ENCODE measurements around the gene ELP4.

Gene ELP4

DNA sequence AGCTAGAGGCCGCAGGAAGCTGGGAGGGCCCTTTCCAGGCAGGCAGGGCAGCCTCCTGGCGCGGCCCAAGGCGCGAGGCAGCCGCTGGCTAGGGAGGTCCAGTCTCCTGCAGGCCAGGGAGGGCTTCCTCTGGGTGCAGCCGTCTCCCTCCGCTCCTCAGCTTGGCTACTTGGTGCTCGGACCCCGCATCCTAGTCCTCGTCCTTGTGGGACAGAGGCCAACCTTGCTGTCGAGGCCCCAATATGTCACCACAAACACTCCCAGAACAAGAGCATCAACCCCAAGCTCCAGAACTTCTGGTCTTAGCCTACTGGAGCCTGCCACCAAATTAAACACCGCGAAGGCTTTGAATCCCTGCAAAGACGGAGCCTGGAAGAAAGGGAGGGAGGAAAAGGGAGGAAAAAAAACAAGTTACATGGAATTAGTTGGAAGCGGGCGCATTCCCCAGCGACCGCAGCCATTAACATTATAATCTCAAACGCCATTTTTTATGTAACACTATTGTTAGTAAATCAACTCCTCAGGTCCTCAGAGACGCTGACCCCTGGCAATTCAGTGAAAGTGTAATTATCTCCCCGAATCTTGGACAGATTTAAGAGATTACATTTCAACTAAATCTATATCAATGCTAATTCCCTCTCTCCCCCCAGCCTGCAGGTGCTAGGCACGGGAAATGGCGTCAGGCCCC, 314.2 kb downstream of the ELP4 start:
- no peaks in the 10 kb centered on the region for H3K9me3 ChIP-seq (ENCODE audit: insufficient read depth, low read length)
- no peaks in the 10 kb centered on the region for H3F3A ChIP-seq (ENCODE audit: insufficient read depth)
- no peak overlapping the region for H3K4me2 ChIP-seq (ENCODE audit: low read depth, low read length, poor library complexity, severe bottlenecking)
- H3K79me2 ChIP-seq (ENCODE audit: insufficient read depth, low read length), result no peaks in the 10 kb centered on the region
- no peak overlapping the region for H3K4me3 ChIP-seq (ENCODE audit: insufficient read depth, low read length, poor library complexity, severe bottlenecking)
- no peak for TF ChIP-seq EZH2phosphoT487 (conservative IDR thresholded peaks at IDR 0.05; ENCODE audit: low read length)
- TF ChIP-seq, protein P1, sequence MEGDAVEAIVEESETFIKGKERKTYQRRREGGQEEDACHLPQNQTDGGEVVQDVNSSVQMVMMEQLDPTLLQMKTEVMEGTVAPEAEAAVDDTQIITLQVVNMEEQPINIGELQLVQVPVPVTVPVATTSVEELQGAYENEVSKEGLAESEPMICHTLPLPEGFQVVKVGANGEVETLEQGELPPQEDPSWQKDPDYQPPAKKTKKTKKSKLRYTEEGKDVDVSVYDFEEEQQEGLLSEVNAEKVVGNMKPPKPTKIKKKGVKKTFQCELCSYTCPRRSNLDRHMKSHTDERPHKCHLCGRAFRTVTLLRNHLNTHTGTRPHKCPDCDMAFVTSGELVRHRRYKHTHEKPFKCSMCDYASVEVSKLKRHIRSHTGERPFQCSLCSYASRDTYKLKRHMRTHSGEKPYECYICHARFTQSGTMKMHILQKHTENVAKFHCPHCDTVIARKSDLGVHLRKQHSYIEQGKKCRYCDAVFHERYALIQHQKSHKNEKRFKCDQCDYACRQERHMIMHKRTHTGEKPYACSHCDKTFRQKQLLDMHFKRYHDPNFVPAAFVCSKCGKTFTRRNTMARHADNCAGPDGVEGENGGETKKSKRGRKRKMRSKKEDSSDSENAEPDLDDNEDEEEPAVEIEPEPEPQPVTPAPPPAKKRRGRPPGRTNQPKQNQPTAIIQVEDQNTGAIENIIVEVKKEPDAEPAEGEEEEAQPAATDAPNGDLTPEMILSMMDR (IDR thresholded peaks at IDR 0.05; ENCODE audit: insufficient read depth, low read length, poor library complexity, severe bottlenecking), result no peak
- no peak overlapping the region for H2AFZ ChIP-seq (ENCODE audit: low read depth, low read length, severe bottlenecking)
- H3K27ac ChIP-seq (ENCODE audit: low read depth, low read length), result no peak overlapping the region
- H3K36me3 ChIP-seq (ENCODE audit: low read length), result no peaks in the 10 kb centered on the region
- no peak overlapping the region for H3K9ac ChIP-seq (ENCODE audit: low read length)
- H3K27me3 ChIP-seq (ENCODE audit: low read length), result no peaks in the 10 kb centered on the region
- H3K9me2 ChIP-seq (replicated peaks; ENCODE audit: insufficient read depth, low read length), result no peaks in the 10 kb centered on the region
- H4K20me1 ChIP-seq (ENCODE audit: low read depth, low read length), result no peaks in the 10 kb centered on the region

DNA sequence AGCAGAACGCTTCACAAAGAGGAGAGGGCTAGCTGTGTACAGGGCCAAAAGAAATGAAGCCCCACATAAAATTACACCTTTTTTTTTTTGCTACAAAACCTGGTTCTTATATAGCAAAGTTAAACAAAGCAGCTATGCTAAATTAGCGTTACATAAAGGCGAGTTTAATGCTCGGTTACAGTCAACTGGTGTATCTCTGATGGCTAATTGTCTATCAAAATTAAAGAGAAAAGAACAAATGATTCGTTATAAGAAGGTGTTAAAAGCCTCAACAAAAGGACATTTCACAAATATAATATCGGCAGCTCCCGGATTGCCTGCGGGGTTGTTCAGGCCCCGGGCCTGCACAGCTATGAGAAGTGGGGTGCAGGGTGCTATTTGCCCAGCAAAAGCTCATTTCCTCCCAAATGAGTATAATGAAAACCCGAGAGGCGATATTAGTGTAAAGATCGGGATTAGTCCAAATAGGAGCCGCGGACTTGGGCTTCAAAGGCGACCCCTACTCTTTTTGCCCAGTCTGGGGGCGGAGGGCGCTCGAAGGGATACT, 314.8 kb downstream of the ELP4 start:
- H3K27me3 ChIP-seq (ENCODE audit: low read length), result no peaks in the 10 kb centered on the region
- no peak overlapping the region for H3K4me2 ChIP-seq (ENCODE audit: low read depth, low read length, poor library complexity, severe bottlenecking)
- no peak overlapping the region for H3K9ac ChIP-seq (ENCODE audit: low read length)
- no peak overlapping the region for H3K27ac ChIP-seq (ENCODE audit: low read depth, low read length)
- H3K9me2 ChIP-seq (replicated peaks; ENCODE audit: insufficient read depth, low read length), result no peaks in the 10 kb centered on the region
- no peaks in the 10 kb centered on the region for H3K36me3 ChIP-seq (ENCODE audit: low read length)
- no peaks in the 10 kb centered on the region for H4K20me1 ChIP-seq (ENCODE audit: low read depth, low read length)
- no peak for TF ChIP-seq EZH2phosphoT487 (conservative IDR thresholded peaks at IDR 0.05; ENCODE audit: low read length)
- TF ChIP-seq, protein P1 (IDR thresholded peaks at IDR 0.05; ENCODE audit: insufficient read depth, low read length, poor library complexity, severe bottlenecking), result no peak
- H3K79me2 ChIP-seq (ENCODE audit: insufficient read depth, low read length), result no peaks in the 10 kb centered on the region
- no peaks in the 10 kb centered on the region for H3F3A ChIP-seq (ENCODE audit: insufficient read depth)
- H3K4me3 ChIP-seq (ENCODE audit: insufficient read depth, low read length, poor library complexity, severe bottlenecking), result no peak overlapping the region
- no peak overlapping the region for H2AFZ ChIP-seq (ENCODE audit: low read depth, low read length, severe bottlenecking)
- no peaks in the 10 kb centered on the region for H3K9me3 ChIP-seq (ENCODE audit: insufficient read depth, low read length)

DNA sequence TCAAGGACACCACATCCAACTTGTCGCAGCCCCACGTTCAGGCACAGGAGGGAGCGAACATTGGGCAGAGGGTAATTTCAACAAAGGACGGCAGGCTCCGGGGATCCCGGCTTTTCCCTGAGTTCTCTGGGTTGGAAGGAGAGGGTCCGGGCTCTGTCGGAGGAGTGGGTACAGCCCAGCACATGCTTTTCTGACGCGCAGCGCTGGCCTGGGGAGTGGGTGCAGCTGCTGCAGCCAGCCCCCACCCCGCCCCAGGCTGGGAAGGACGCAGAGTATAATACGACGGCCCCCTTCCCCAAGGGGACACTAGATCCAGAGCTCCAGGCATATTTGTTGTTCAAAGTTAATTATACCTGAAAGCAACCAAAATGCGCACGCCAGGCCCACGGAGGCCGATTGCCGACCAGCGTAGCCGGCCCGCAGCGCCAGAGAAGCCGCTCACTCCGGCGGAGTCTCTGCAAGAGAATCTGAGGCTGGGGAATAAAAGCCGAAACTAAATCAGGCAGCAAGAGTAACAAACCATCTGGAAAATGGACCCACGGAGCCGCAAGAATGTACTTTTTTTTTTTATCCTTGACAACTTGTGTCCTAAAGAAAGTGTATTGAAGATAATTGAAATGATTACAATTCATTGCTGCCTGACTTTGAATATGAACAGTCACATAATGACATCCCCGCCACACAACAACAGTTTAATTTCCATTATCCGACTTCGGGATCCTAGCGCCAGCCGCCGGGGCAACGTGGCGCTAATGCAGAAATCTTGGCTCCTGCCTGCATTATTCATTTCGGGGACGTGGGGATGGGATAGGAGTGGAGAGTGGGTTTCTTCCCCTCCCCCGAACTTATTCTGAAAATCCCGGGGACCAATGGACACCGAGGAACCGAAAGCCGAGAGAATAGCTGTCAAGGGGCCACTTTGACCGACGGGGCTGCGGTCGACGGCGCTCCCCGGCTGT, 315.6 kb downstream of the ELP4 start:
- H3K36me3 ChIP-seq (ENCODE audit: low read length), result no peaks in the 10 kb centered on the region
- no peaks in the 10 kb centered on the region for H3K79me2 ChIP-seq (ENCODE audit: insufficient read depth, low read length)
- H3K4me3 ChIP-seq (ENCODE audit: insufficient read depth, low read length, poor library complexity, severe bottlenecking), result no peak overlapping the region
- H3K4me2 ChIP-seq (ENCODE audit: low read depth, low read length, poor library complexity, severe bottlenecking), result no peak overlapping the region
- H3F3A ChIP-seq (ENCODE audit: insufficient read depth), result no peaks in the 10 kb centered on the region
- no peak overlapping the region for H3K9ac ChIP-seq (ENCODE audit: low read length)
- H4K20me1 ChIP-seq (ENCODE audit: low read depth, low read length), result no peaks in the 10 kb centered on the region
- H2AFZ ChIP-seq (ENCODE audit: low read depth, low read length, severe bottlenecking), result no peak overlapping the region
- no peak for TF ChIP-seq EZH2phosphoT487 (conservative IDR thresholded peaks at IDR 0.05; ENCODE audit: low read length)
- TF ChIP-seq, protein P1 (IDR thresholded peaks at IDR 0.05; ENCODE audit: insufficient read depth, low read length, poor library complexity, severe bottlenecking), result no peak
- H3K27me3 ChIP-seq (ENCODE audit: low read length), result no peaks in the 10 kb centered on the region
- no peak overlapping the region for H3K27ac ChIP-seq (ENCODE audit: low read depth, low read length)
- no peaks in the 10 kb centered on the region for H3K9me3 ChIP-seq (ENCODE audit: insufficient read depth, low read length)
- H3K9me2 ChIP-seq (replicated peaks; ENCODE audit: insufficient read depth, low read length), result no peaks in the 10 kb centered on the region

Data from SU-DHL-6 (cell line).